Mesothelial cell of epicardium (in vitro differentiated cells): ENCODE data around the gene NEU4. TPM values are rescaled to one million over a fixed set of nuclear protein-coding genes. Genes with fewer than 3 reads are reported as not detected.
A peak's percentile ranks its signal among the peaks of the same experiment; 100 is the strongest.

Experiments
- DNase-seq, 2 experiments: peaks; one replicate each; pipeline ENCODE4 v3.0.0; 2021; ENCODE audit warnings: low spot score in 2 of 2; ENCODE audit not compliant: unreplicated experiment in 2 of 2
- H3K27ac Mint-ChIP-seq: 2 replicates; pipeline ENCODE4 v1.8.0; 2021; ENCODE audit warnings: mixed read lengths
- H3K27me3 Mint-ChIP-seq: 2 replicates; pipeline ENCODE4 v1.8.0; 2021; ENCODE audit warnings: low read depth, mixed read lengths
- H3K36me3 Mint-ChIP-seq: 2 replicates; pipeline ENCODE4 v1.8.0; 2021; ENCODE audit warnings: mixed read lengths
- H3K4me1 Mint-ChIP-seq: 2 replicates; pipeline ENCODE4 v1.8.0; 2021; ENCODE audit warnings: mixed read lengths
- H3K4me3 Mint-ChIP-seq: 2 replicates; pipeline ENCODE4 v1.8.0; 2021; ENCODE audit warnings: mild to moderate bottlenecking, moderate library complexity, mixed read lengths
- H3K9me3 Mint-ChIP-seq: 2 replicates; pipeline ENCODE4 v1.8.0; 2021; ENCODE audit warnings: mixed read lengths
- CTCF ChIP-seq: fragments of 200-600 bp; sonication (generic); IDR thresholded peaks from one replicate; pipeline ENCODE4 v1.5.0; 2021; ENCODE audit warnings: antibody characterized with exemption; ENCODE audit not compliant: unreplicated experiment
- total RNA-seq: library from RNA; stranded (reverse); gene quantifications from 3 replicates; pipeline ENCODE4 v1.2.1, GENCODE V29; 2021

The NEU4 gene
- total RNA-seq, 1 donor from 2014 or later = 0.87 TPM

DNA sequence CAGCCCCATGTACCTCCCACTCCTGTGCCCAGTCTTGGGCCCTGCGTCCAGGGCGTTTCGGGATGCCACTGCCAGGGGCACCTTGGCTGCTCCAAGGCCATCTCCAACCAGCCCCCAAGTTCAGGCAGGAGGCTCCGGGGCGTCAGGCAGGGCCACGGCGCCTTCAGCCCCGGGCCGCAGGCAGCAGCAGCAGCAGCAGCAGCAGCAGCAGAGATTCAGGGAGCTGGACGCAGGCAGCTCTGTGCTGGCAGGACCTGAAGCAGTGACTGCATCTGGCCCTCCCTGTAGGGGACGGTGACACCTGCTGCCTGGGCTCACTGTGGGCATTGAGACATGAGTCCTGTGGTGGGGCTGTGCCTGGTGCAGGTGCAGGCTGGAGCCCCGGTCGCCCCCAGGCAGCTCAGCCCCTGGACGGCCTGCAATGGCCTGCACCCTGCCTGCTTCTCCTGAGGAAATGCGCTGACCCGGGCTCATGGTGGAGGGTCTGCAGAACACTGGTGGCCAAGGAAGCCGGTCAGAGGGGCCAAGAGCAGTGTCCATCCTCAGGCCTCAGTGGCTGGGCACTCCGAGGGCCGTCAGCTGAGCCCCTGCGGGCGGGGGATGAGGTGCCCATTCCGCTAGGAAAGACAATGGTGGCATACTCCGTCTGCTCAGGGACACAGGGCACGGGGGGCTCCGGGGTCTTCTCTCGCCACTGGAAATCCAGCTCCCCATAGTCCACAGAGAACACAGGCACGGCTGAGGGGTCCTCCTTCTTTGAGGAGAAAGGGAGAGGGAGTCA lies 41.7 kb downstream of the NEU4 start:
- H3K9me3 Mint-ChIP-seq = no peaks in the 10 kb centered on the region
- no peak for DNase-seq

DNA sequence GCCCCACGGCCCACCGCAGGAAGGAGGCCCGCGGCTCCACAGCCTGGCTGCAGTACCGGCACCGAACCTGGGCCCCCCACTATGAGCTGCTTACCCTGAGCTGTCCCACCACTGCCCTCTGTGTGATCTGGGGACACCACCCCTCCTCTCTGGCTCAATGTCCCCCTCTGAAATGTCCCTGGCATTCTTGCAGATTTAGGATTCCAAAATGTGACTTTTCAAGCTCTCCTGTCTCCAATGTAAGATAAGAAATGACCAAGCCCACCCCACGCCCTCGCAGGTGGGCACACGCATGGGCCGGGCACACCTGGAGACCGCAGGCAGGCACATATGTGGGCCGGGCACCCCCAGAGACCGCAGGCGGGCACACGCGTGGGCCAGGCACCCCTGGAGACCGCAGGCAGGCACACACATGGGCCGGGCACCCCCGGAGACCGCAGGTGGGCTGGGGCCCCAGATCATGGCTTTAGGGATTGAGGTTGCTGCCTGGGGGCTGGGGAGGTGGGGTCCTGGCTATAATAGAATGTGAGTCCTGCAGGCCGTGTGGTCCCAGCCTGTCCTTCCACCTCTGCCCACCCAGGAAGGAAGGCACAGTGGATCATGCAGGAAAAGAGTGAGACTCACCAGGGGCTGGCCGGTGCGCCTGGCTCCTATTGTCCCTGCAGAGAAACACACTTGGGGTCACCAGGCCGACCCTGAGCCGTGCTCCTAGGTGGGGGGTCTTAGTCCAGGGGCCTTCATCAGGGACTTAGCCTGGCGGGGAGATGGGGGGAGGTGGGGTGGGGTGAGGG lies 42.5 kb downstream of the NEU4 start:
- H3K4me1 Mint-ChIP-seq = no peaks in the 10 kb centered on the region
- H3K9me3 Mint-ChIP-seq = no peaks in the 10 kb centered on the region
- no peak overlapping the region for H3K4me3 Mint-ChIP-seq
- no peak for DNase-seq
- H3K36me3 Mint-ChIP-seq = no peaks in the 10 kb centered on the region
- H3K27me3 Mint-ChIP-seq = peaks cover 9% of the 10 kb centered on the region
- no peak overlapping the region for H3K27ac Mint-ChIP-seq
- TF ChIP-seq CTCF = no peak

More for the DNA sequence above, 41.7 kb downstream of the NEU4 start:
- Mint-ChIP-seq H3K4me1 (no peaks in the 10 kb centered on the region), H3K4me3 (no peak overlapping the region), H3K36me3 (no peaks in the 10 kb centered on the region), H3K27me3 (peaks cover 17% of the 10 kb centered on the region), H3K27ac (no peak overlapping the region)
- no peak for TF ChIP-seq CTCF

GRCh38 chr2:241852116-241852980 lies 43.4 kb downstream of the NEU4 start:
- no peaks in the 10 kb centered on the region for H3K36me3 Mint-ChIP-seq
- DNase-seq = peak in 1 of 2 experiments; percentile 16

DNA sequence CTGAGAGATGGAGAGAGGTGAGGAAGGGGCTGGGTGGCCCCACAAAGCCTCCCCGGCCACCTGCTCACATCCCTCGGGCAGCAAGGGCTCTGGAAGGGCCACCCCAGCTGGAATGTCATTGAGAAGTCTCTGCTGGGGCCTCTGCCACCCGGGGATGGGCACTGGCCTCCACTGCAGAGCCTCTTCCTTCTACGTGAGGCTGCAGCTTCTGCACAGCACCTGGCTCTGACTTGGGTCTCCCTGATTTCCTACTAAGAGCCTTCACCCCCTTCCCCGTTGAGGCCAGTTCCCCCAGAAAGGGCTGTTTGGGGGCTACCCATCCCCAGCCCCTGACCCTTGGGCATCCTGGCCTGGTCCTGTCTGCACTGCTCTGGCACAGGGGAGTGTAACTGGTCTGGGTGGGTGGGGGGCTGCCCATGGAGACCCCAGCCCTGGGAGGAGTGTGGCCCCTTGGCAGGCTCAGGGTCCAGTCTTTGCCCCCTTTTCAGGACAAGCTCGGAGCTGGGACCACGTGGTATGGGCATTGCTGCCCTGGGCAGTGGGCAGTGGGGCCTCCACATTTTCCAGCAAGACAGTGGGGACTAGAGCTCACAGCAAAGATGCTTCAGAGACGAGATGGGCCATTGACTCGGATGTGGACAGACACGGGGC lies 44.1 kb downstream of the NEU4 start:
- Mint-ChIP-seq H3K9me3 (no peaks in the 10 kb centered on the region), H3K27ac (no peak overlapping the region), H3K4me3 (no peak overlapping the region), H3K4me1 (peaks cover under 1% of the 10 kb centered on the region), H3K36me3 (no peaks in the 10 kb centered on the region), H3K27me3 (peaks cover 5% of the 10 kb centered on the region)
- no peak for TF ChIP-seq CTCF
- no peak for DNase-seq

More at GRCh38 chr2:241852116-241852980, 43.4 kb downstream of the NEU4 start:
- Mint-ChIP-seq H3K4me1 (no peaks in the 10 kb centered on the region), H3K4me3 (no peak overlapping the region), H3K27ac (no peak overlapping the region), H3K9me3 (no peaks in the 10 kb centered on the region), H3K27me3 (peaks cover 5% of the 10 kb centered on the region)
- TF ChIP-seq CTCF = no peak
